OCI-LY1 (cell line): ENCODE results near the gene CNP.

Source experiments
- H2AFZ ChIP-seq: fragments of 200-600 bp; sonication (generic), shearing (Covaris generic); 2 replicates; pipeline ENCODE4 v1.6.0; 2014; ENCODE audit warnings: antibody characterized with exemption, mild to moderate bottlenecking, low read length
- H3F3A ChIP-seq: fragments of 200-600 bp; sonication (generic), shearing (Covaris generic); 2 replicates; pipeline ENCODE4 v1.6.0; 2014; ENCODE audit warnings: mild to moderate bottlenecking, antibody characterized with exemption, low read length, moderate library complexity; ENCODE audit not compliant: insufficient read depth
- H3K27ac ChIP-seq: fragments of 200-600 bp; sonication (generic); 2 replicates; pipeline ENCODE4 v1.5.1; 2014; ENCODE audit warnings: low read length, mixed run types, mild to moderate bottlenecking, low read depth; ENCODE audit not compliant: poor library complexity, severe bottlenecking
- H3K27me3 ChIP-seq: fragments of 200-600 bp; sonication (generic); 2 replicates; pipeline ENCODE4 v1.6.0; 2014; ENCODE audit warnings: antibody characterized with exemption, mild to moderate bottlenecking, low read length, moderate library complexity; ENCODE audit not compliant: insufficient read depth
- H3K36me3 ChIP-seq: fragments of 200-600 bp; sonication (generic); 2 replicates; pipeline ENCODE4 v1.6.1; 2014; ENCODE audit warnings: mild to moderate bottlenecking, antibody characterized with exemption, low read length, moderate library complexity, mixed read lengths; ENCODE audit not compliant: insufficient read depth
- H3K4me1 ChIP-seq: fragments of 200-600 bp; sonication (generic); 2 replicates; pipeline ENCODE4 v1.5.1; 2014; ENCODE audit warnings: mild to moderate bottlenecking, low read length, moderate library complexity; ENCODE audit not compliant: insufficient read depth, severe bottlenecking
- H3K4me2 ChIP-seq: fragments of 200-600 bp; sonication (generic), shearing (Covaris generic); 2 replicates; pipeline ENCODE4 v1.6.1; 2014; ENCODE audit warnings: low read length
- H3K4me3 ChIP-seq: fragments of 200-600 bp; sonication (generic); 2 replicates; pipeline ENCODE4 v1.5.1; 2014; ENCODE audit warnings: low read length, low read depth, mild to moderate bottlenecking, mixed read lengths; ENCODE audit not compliant: poor library complexity, severe bottlenecking
- H3K79me2 ChIP-seq: fragments of 200-600 bp; shearing (Covaris generic); 2 replicates; pipeline ENCODE4 v1.6.1; 2016; ENCODE audit warnings: mixed run types, low read length, mixed read lengths; ENCODE audit not compliant: insufficient read depth
- H3K9ac ChIP-seq: fragments of 200-600 bp; sonication (generic), shearing (Covaris generic); 2 replicates; pipeline ENCODE4 v1.6.1; 2014; ENCODE audit warnings: mild to moderate bottlenecking, low read length, mixed read lengths
- H3K9me2 ChIP-seq: fragments of 200-600 bp; sonication (generic), shearing (Covaris generic); 2 replicates; pipeline ENCODE4 v1.6.1; 2014; ENCODE audit warnings: low read depth, mild to moderate bottlenecking, low read length, mixed read lengths
- H3K9me3 ChIP-seq: fragments of 200-600 bp; shearing (Covaris generic); 2 replicates; pipeline ENCODE4 v1.6.1; 2014; ENCODE audit warnings: low read length, mixed read lengths
- H4K20me1 ChIP-seq: fragments of 200-600 bp; sonication (generic), shearing (Covaris generic); 2 replicates; pipeline ENCODE4 v1.6.0; 2016; ENCODE audit warnings: mild to moderate bottlenecking, low read length; ENCODE audit not compliant: insufficient read depth
- CTCF ChIP-seq: fragments of 200-600 bp; sonication (generic), shearing (Covaris generic); IDR thresholded peaks from 2 replicates; pipeline ENCODE4 v1.5.1; 2017; ENCODE audit warnings: mild to moderate bottlenecking, antibody characterized with exemption, low read length, moderate library complexity, mixed read lengths
- EZH2 ChIP-seq: fragments of 200-600 bp; sonication (generic), shearing (Covaris generic); IDR thresholded peaks from 2 replicates; pipeline ENCODE4 v1.8.0; 2017; ENCODE audit warnings: borderline replicate concordance, mixed run types, mild to moderate bottlenecking, antibody characterized with exemption, low read length, moderate library complexity, mixed read lengths

CNP gene

DNA sequence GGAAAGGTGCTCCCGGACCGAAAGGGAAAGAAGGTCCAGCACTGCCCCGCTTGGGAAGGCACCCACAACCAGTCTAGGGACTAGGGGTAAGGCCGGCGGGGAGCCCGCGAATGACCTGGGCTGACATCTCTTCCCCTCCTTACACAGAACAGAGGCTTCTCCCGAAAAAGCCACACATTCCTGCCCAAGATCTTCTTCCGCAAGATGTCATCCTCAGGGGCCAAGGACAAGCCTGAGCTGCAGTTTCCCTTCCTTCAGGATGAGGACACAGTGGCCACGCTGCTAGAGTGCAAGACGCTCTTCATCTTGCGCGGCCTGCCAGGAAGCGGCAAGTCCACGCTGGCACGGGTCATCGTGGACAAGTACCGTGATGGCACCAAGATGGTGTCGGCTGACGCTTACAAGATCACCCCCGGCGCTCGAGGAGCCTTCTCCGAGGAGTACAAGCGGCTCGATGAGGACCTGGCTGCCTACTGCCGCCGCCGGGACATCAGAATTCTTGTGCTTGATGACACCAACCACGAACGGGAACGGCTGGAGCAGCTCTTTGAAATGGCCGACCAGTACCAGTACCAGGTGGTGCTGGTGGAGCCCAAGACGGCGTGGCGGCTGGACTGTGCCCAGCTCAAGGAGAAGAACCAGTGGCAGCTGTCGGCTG is 1.5 kb downstream of the CNP start:
- H3K27me3 ChIP-seq: no peaks in the 10 kb centered on the region; the same call in 1 of the 2 replicates
- H3K36me3 ChIP-seq: peaks cover 42% of the 10 kb centered on the region
- H3K4me3 ChIP-seq: peak overlapping the region; percentile 77
- peak overlapping the region; percentile 17 for H3K27ac ChIP-seq
- no peak overlapping the region; the same call in 1 of the 2 replicates for H3K9ac ChIP-seq
- no peaks in the 10 kb centered on the region for H3K9me3 ChIP-seq
- no peak overlapping the region for H2AFZ ChIP-seq
- H4K20me1 ChIP-seq: no peaks in the 10 kb centered on the region
- peaks cover 4% of the 10 kb centered on the region; the same call in 1 of the 2 replicates for H3F3A ChIP-seq
- peaks cover 39% of the 10 kb centered on the region for H3K4me1 ChIP-seq
- TF ChIP-seq CTCF (no peak), EZH2 (no peak)
- no peaks in the 10 kb centered on the region for H3K79me2 ChIP-seq
- H3K9me2 ChIP-seq: no peaks in the 10 kb centered on the region
- peak overlapping the region; percentile 71 for H3K4me2 ChIP-seq

GRCh38 chr17:41968676-41969075 is 2.1 kb downstream of the CNP start:
- no peak overlapping the region for H3K4me2 ChIP-seq
- H3K4me3 ChIP-seq: no peak overlapping the region
- H4K20me1 ChIP-seq: no peaks in the 10 kb centered on the region
- peaks cover 46% of the 10 kb centered on the region for H3K4me1 ChIP-seq
- no peak overlapping the region for H3K9ac ChIP-seq
- H3F3A ChIP-seq: peaks cover 4% of the 10 kb centered on the region; the same call in 1 of the 2 replicates
- no peaks in the 10 kb centered on the region; the same call in 1 of the 2 replicates for H3K27me3 ChIP-seq
- H3K27ac ChIP-seq: no peak overlapping the region
- H3K79me2 ChIP-seq: no peaks in the 10 kb centered on the region
- H3K36me3 ChIP-seq: peaks cover 48% of the 10 kb centered on the region
- no peak for TF ChIP-seq CTCF
- no peak for TF ChIP-seq EZH2
- no peaks in the 10 kb centered on the region for H3K9me3 ChIP-seq
- no peaks in the 10 kb centered on the region for H3K9me2 ChIP-seq
- H2AFZ ChIP-seq: no peak overlapping the region

GRCh38 chr17:41970901-41971331 is 4.3 kb downstream of the CNP start:
- Histone ChIP-seq H2AFZ (no peak overlapping the region), H3K36me3 (peaks cover 70% of the 10 kb centered on the region)

More at GRCh38 chr17:41970901-41971331, 4.3 kb downstream of the CNP start:
- Histone ChIP-seq H3K27me3 (no peaks in the 10 kb centered on the region), H3K9me2 (no peaks in the 10 kb centered on the region), H3K4me1 (peaks cover 50% of the 10 kb centered on the region), H3F3A (no peaks in the 10 kb centered on the region), H4K20me1 (no peaks in the 10 kb centered on the region), H3K4me3 (no peak overlapping the region), H3K27ac (no peak overlapping the region), H3K9me3 (no peaks in the 10 kb centered on the region), H3K4me2 (no peak overlapping the region), H3K9ac (no peak overlapping the region), H3K79me2 (no peaks in the 10 kb centered on the region)
- no peak for TF ChIP-seq CTCF
- no peak for TF ChIP-seq EZH2
